ENCODE results near the gene FBXW10B.
"Not testable (repeated sequence)": the region's sequence is repeated elsewhere in the genome, so short reads cannot be mapped to it uniquely, and the experiment has no call there.

Gene FBXW10B, protein sequence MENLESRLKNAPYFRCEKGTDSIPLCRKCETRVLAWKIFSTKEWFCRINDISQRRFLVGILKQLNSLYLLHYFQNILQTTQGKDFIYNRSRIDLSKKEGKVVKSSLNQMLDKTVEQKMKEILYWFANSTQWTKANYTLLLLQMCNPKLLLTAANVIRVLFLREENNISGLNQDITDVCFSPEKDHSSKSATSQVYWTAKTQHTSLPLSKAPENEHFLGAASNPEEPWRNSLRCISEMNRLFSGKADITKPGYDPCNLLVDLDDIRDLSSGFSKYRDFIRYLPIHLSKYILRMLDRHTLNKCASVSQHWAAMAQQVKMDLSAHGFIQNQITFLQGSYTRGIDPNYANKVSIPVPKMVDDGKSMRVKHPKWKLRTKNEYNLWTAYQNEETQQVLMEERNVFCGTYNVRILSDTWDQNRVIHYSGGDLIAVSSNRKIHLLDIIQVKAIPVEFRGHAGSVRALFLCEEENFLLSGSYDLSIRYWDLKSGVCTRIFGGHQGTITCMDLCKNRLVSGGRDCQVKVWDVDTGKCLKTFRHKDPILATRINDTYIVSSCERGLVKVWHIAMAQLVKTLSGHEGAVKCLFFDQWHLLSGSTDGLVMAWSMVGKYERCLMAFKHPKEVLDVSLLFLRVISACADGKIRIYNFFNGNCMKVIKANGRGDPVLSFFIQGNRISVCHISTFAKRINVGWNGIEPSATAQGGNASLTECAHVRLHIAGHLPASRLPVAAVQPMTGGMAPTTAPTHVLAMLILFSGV

DNA sequence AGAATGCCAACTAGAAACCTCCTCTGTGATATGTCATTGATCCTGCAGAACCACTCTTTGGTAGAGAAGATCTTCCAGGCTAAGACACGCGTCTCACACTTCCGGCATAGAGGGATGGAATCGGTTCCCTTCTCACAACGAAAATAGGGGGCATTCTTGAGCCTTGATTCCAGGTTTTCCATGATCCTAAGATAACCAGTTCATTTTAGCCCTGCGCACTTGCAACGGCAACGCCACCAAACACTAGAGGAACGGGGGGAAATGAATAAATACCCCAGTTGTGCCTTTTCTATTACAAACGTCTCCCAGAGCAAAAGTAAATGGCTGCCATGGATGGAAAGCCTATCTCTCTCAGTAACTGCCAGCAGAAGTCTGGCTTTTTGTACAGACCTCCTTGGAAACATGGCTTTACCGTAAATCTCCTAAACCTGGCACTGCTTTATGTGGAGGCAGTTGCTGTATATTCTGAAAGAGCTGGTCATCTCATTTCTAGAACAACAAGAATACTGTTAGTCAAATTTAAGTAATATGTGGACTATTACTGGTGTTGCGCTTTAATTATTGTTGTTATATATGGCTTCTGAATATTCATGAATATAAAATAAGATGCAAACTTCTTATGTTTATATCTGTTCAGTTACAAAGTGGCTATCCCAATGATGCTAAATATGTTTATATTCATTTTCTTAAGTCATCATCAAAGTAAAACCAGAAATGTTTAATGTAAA is at the start of gene FBXW10B:
TSS of gene FBXW10B (minus strand) at position 374 of the 728 bp plus-strand sequence. CDS start at position 182, 192 bp downstream.
- DNase-seq: not testable (repeated sequence)

DNA sequence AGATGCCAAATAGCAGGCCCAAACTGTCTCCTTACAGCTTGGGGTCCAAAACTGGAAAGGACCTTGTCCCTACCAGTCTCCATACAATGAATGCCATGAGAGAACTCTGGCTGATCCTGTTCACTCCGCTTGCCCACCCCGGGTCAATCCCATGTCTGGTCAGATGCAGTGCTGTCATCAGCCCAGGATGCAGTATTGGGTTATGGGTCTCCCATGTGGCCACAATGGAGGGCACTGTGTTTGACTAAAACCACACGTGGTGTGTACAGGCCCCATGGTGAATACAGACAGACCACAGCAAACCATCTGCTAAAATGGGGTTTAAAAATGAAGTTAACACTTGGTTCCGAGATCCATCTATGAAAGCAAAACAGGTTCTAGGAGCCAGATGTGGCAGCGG is 44.2 kb upstream of the FBXW10B start:
- no peak for DNase-seq

DNA sequence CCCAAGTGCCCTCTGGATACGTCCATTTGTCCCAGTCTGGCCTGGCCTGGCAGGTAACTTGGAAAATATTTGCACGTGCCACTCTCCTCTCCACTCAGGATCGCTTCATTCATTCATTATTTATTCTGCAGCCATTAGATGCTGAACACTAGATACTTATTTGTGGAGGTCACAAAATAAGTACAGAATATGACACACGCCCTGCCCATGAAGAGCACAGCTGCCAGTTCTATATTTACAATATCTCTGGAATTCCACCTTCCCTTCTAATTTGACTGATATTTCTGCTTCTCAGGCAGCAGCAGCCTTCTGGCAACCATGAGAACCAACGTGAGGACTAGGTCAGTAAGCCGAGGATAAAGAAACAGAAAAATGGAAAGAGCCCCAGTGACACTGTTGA is 43.7 kb upstream of the FBXW10B start:
- DNase-seq: no peak

DNA sequence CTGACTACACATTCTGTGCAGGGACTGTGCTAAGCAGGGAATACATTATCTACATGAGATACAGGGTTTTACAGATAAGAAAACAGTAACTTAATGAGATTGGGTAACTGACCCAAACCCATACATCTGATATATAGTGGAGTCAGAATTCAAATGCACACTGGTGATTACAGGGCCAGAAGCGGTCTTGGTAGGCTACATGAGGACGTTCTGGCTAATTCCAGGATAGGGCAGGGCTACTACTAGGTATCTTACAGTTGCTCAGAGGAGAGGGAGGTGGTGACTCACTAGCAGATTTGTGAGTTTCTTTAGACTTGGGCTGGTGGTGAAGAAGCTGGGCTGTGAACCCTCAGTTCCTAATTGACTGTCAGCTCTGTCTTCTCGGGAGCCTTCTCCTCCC is 43.2 kb upstream of the FBXW10B start:
- DNase-seq: no peak

DNA sequence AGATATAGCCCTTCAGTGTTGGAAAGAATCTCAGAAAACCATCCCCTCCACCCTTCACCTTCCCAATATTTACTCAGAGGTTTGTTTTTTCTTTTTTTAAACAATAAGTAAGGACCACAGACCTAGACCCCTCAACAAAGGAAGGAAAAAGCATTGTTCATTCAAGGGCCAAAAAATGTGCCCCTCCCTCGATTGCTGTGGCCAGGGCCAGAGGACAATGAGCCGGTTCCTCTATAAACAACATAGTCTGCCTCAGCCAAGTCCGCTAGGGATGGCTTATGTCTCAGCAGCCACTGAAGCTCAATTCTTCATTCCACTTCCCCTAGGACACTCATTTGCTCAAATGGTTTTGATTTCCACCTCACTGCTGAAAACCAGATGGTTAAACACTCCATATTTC is 40.6 kb upstream of the FBXW10B start:
- no peak for DNase-seq

DNA sequence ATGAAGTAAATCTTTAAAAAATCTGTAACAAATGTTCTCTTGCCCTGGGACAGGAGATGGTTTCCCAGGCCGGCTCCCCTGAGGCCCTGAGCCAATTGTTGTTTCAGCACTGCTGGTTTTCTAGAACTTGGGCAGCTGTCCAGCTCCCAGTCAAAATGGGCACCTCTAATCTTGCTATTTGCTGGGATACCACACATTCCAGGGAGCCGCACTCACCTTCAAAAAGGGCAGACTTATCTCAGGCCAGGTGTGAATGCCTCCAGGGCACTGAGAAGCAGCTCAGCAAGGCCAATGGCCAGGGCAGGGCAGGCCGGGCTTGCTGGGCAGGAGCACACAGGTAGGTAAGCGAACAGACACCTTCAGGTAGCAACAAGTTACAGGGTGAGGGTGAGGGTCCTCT is 40.2 kb upstream of the FBXW10B start:
- no peak for DNase-seq

DNA sequence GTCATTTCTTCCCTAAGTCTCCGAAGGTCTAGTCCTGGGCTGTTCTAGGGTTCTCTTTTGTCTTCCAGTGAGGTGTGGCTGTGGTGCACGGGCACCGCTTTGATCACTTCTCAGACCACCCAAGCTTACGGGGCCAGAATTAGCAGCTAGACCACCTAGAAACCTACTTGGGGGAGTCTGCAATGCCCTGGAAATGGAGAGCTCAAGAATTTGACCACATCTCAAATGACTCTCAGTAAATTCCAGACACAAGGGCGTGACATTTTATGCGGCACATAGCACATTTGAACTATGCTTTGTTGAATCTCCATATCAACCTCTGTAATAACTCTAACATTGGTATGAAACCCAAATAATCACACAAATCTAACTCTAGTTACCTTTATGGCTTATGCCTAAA is 39.7 kb upstream of the FBXW10B start:
- DNase-seq: no peak

DNA sequence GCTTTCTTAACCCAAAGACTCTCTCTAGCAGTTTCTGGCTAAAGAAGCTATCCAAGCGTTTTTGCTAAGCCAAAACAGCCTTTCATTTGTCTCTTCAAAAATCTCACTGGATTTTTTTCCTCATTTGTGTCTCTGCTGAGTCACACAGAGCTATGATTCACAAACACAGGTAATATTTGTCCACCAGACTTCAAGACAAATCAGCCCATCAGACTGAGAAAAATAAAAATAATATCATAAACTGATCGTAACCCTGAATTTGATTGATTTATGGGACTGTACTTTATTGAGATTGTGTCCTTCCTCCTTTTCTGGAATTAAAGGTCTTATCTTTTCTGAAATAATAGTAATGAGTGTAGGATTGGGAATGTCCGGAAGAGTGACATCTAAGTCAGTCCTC is 38.8 kb upstream of the FBXW10B start:
- DNase-seq: no peak

DNA sequence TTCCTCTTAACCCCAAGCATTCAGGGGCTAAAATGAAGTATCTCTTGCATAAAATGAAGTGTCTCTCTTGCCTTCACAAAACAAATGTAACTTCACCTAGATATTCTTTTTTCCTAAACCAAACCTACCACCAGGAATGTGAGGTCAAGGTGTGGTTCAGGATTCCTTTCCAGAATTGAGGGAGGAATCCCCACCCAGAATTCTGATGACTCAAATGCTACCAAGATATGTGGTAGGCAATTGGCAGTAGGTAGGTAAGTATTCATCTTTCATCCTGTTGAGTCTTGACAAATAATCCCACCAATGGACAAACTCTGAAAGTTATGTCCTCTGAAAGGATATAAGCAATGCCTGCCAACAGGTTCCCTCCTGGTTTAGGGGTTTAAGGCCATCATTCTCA is 38.4 kb upstream of the FBXW10B start:
- no peak for DNase-seq

DNA sequence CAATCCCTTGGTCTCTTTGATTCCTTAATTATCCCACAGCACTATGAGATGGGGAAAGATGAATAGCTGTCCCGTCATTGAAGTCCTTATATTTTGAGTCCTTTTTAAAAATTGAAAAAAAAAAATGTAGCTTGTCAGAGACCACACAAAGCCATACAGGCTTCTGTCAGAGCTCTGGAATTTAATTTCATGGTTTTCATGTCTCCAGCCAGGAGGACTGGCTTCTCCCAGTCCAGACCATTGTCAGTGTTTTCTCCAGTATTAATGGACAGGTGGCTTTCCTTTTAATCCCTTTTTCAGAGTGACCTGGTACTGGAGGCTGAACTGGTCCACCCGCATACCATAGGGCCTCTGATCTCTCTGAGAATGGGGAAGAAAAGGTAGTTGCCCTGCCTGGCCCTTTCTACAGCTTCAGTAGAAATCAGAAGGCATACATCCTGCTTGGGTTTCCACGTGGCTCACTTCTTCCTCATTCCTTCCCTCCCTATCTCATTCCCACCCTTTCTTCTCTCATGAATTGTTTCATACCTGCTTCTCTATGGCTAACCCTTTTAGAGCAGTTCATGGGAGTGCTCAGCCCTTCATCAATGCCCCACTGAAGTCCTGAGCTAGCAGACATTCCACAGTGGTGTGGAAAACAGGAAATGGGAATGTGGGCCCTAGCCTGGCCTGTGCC is 35.5 kb upstream of the FBXW10B start:
- DNase-seq: no peak

DNA sequence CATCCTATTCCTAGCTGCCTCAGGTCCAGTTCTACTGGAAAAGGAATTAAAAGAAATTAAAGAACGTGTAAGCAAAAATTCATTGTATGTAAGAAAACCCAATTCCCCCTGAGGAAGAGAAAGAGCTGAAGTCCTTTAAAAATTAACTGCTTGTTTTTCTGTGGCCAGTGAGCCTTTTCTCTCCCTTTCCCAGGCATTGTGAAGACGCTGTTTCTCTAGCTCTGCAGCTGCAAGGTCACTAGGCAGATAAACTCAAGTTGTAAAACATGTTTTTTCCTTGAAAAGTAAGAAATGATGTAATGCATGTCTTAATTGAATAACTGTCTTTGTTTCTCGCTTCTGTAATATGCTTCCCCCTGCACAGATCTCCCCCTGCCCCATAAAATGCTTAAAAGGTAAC is 34.9 kb upstream of the FBXW10B start:
- not testable (repeated sequence) for DNase-seq

DNA sequence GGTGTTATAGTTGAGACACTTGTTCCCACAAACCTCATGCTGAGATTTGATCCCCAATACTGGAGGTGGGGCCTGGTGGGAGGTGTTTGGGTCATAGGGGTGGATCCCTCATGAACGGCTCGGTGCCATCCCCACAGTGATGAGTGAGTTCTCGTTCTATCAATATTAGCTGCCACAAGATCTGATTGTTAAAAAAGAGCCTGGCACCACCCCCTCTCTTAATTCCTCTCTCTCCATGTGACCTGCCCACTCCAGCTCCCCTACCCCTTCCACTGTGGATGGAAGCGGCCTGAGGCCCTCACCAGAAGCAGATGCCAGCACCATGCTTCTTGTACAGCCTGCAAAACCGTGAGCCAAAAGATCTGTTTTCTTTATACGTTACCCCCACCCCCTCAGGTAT is 33.5 kb upstream of the FBXW10B start:
- no peak for DNase-seq

DNA sequence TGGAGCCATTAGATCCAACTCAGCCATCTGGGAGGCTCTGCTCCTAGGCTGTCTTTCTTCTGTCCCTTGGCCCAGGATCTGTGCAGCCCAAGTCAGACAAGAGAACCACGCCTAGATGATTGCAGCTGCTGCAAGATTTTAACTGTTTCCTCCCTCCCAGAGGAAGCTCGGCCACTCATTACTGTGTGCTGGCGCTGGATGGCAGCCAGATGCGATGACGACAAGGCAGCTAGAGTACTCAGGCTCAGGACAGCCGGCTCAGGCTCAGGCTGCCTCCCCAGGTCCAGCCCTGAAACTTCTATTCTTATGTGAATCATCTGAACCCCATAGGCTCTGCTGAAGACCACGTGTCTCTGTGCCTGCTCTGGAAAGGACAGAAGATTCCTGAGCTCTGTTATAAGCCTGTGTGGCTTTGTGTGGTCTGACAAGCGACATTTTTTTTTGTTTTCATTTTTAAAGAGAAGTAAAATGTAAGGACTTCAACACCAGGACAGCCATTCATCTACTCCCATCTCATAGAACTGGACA is 32.1 kb upstream of the FBXW10B start:
- peak; percentile 91 for DNase-seq

DNA sequence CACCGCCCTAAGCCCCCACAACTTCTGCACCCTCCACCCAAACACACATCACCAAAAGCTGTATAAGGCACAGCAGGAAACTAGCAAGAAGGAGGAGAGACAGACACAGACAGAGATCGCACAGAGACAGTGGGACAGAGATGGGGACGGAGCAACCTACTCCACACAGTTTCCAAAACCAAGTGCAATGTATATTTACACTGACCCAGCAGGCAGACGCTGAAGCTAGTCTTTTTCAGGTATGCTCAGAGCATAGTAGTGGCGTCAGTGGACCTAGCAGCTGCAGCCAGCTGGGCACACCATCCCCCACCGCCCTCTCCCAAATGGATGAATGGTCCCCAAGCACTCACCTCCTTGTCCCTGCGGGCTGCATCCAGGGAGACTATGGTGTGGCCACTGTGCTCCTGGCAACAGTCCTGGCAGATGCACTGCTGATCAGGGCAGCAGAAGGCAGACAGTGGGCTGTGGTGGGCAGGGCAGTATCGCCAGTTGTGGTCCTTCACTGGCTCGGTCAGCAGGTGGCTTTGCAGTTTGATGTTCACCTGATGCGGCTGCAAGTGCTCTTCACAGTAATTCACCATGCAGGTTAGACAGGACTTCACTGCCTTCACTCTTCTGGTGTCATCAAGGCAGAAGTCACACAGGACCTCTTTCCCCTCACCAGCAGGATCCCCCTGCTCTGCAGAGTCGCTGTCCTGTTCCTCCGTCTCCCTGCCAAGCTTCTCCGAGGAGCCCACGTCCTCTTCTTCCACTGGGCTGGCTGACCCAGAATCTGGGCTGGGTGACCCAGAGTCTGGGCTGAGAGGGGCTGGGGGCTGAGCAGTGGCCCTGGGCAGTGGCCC is 31.5 kb upstream of the FBXW10B start:
- DNase-seq: no peak

DNA sequence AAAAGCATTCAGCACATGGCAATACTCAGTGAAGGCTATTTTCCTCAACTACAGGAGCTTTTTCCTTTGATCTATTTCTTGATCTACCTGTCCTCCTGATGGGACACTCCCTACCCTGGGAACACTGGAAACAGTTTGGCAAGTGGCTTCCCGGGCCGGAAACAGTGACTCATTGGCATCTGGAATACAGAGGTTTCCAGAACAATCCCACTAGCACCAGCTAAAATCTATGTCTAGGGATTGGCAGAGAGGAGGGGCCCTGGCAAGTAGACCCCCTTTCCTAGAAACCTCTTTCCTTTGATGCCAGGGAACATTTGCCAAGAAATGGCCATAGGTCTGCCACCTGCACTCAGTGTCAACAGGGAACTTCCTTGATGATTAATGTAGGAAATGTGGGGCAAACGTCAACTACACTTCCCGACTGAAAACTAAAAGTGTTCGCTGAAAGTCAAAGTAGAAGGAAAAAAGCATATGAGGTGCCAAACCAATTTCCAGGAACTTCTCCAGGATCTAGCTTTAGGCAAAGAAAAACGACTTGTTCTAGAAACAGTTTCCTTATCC is 30.4 kb upstream of the FBXW10B start:
- peak; percentile 65 for DNase-seq

DNA sequence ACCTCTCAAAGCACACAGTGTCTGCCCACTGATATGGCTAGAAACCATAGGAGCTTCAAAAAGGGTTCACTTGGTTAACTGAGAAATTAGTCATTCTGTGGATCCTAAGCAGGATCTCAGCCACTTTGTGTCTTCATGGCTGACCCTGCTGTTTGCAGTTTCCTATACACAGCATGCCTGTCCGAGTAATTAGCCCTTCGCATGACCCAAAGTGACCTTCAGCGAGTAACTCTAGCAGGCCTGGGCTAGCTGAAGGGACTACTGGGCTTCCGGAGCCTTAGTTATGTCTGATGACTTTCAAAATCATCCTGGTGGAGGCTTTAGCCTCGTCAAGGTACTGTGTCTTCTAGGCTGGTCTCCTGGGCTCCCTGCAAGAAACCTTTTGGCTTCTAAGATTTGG is 28.9 kb upstream of the FBXW10B start:
- no peak for DNase-seq

DNA sequence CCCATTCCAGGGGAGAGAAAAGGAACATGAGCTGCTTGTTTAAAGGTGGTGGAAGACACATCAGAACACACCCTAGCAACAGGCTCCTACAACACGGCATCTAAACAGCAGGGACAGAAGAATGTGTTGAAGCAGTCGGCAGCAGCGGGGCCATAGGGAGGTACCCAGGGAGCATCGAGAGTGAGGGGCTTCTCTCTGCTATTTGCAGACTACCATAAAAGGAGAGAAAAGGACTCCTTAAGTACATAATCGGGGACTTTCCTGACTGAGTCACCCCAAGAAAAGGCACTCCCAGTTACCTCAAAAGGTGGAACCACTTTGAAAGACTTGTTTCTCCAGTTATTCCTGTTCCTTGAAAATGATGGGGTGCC is 26.4 kb upstream of the FBXW10B start:
- DNase-seq: not testable (repeated sequence)

DNA sequence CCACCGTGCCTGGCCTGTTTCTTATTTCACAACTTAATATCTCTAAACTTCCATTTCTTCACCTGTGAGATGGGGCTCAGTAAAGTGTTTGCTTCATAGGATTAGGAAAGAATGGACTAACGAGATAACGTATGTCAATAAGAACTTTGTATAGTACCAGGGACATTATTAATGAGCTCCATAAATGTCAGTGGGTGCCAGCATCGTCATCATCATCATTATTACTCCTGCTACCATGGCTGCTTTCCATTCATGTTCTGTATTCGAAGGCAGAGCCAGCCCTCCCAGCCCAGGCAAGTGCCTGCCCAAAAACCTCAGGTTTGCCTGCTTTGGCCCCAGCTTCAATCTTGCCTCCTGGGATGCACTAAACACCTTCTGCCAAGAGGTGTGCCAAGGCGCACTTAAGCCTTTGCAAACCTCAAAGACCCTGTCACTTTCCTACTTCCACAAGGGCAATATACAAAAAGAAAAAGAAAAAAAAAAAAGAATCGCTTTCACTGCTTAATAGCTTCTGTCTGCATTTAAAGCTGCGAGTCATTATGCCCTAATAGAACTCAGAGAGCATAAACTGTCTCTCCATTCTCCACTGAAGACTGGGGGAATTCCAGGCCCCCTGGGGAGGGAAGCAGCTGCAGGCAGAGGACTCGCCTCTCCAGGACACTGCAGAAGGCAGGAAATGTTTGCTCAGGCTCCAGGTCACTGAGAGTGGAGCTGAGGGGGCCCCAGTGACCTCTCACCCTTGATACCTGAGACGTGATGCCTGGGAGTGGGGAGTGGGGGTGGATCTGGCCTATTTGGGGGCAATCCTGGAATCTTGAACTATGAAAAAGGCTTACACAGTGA is 25.8 kb upstream of the FBXW10B start:
- peak; percentile 59 for DNase-seq

DNA sequence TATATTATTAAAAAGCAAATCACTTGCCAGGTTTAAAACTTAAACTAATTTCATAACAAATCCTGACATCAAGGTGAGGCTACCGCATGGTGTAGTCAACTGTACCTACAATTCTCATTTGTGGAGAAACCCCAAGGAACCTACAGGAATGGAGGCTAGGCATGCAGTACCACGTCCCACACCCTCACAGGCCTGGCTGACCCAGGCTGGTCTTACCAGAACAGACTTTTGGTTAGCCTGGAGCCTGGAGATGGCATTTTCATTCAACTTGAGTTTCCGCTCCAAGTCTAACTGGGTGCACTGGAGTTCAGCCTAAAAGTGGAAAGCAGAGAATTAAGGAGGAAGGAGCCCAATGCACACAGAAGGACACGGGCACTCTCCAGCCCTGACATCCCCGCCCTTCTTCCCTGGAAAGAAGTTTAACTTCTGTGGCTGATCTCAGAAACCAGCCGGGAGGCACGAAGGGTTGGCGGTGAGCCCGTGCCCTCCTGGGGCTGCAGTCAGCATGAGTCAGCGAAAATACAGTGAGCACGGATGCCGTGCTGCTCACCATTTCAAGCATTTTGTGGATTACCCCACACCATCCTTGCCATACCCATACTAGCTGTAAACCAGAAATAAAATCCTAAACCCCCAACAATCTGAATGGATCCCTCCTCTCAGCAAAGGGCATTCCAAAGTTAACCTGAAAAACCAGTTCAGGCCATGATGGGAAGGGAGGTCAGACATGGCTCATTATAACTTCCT is 23.2 kb upstream of the FBXW10B start:
- not testable (repeated sequence) for DNase-seq

DNA sequence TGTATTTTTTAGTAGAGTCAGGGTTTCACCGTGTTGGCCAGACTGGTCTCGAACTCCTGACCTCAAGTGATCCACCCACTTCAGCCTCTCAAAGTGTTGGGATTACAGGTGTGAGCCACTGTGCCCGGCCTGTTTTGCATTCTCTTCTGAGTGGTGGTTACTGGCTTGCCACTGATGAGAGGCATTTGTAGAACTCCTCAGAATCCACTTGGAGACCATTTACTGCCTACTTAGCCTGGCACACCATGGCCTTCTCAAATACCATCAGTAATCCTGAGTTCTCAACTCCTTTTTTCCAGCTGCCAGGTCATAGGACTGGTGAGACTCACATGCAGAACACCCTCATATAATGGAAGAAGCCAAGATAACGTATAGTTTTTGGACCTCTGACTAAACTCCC is 22.5 kb upstream of the FBXW10B start:
- not testable (repeated sequence) for DNase-seq
